Activated CD4-positive, alpha-beta T cell treated with anti-CD3 and anti-CD28 coated beads for 1 hour (primary cell): ENCODE data around the gene ELOB.

ENCODE experiments used
- DNase-seq: peaks from one replicate; pipeline ENCODE4 v3.0.0-alpha.2; 2020

Gene ELOB

GRCh38 chr16:2782583-2783351, 5.7 kb upstream of the ELOB start:
- DNase-seq = no peak

GRCh38 chr16:2779978-2780898, 3.2 kb upstream of the ELOB start:
- DNase-seq = no peak

GRCh38 chr16:2779151-2779920, 2.3 kb upstream of the ELOB start:
- no peak for DNase-seq

- no peak for DNase-seq
These were observed 1.5 kb upstream of the ELOB start for GRCh38 chr16:2778630-2778958.

GRCh38 chr16:2777903-2778629, 986 bp upstream of the ELOB start:
- DNase-seq = no peak

GRCh38 chr16:2776500-2777139, 460 bp downstream of the ELOB start:
- no peak for DNase-seq

GRCh38 chr16:2775765-2776499, 1.1 kb downstream of the ELOB start:
- no peak for DNase-seq

- no peak for DNase-seq
These were observed 1.9 kb downstream of the ELOB start for GRCh38 chr16:2775131-2775716.

- no peak for DNase-seq
These were observed 2.8 kb downstream of the ELOB start for GRCh38 chr16:2774161-2774891.

- no peak for DNase-seq
These were observed 3.7 kb downstream of the ELOB start for GRCh38 chr16:2773188-2773968.

- DNase-seq = no peak
These were observed 5.3 kb downstream of the ELOB start for GRCh38 chr16:2771496-2772402.

- no peak for DNase-seq
These were observed 6.8 kb downstream of the ELOB start for GRCh38 chr16:2770057-2770951.

GRCh38 chr16:2769675-2770056, 7.4 kb downstream of the ELOB start:
- no peak for DNase-seq

GRCh38 chr16:2769100-2769529, 8.0 kb downstream of the ELOB start:
- DNase-seq = no peak

GRCh38 chr16:2768403-2769089, 8.5 kb downstream of the ELOB start:
- DNase-seq = no peak

GRCh38 chr16:2767891-2768290, 9.2 kb downstream of the ELOB start:
- no peak for DNase-seq
